Right atrium auricular region (tissue), 2 donors: Measurements from ENCODE around the gene GAB2. TPM values are rescaled to one million over a fixed set of nuclear protein-coding genes. Genes with fewer than 3 reads are reported as not detected.
A peak's percentile ranks its signal among the peaks of the same experiment; 100 is the strongest.

Experiments used
- DNase-seq: peaks from one replicate; pipeline ENCODE4 v3.0.0-alpha.2; 2019; ENCODE audit warnings: low spot score
- H3K27ac ChIP-seq, 2 donors: fragments of 200-600 bp; sonication (generic); 1 replicate in 1 of 2; 2 replicates in 1 of 2; pipeline ENCODE4 v1.5.1; 2016 to 2019
- H3K27me3 ChIP-seq, 2 donors: fragments of 200-600 bp; sonication (generic); one replicate each; pipeline versions ENCODE4 v1.5.1 to v1.6.0; 2017 to 2019
- H3K36me3 ChIP-seq: fragments of 200-600 bp; sonication (generic); one replicate; pipeline ENCODE4 v1.5.1; 2016
- H3K4me1 ChIP-seq, 2 donors: fragments of 200-600 bp; sonication (generic); one replicate each; pipeline versions ENCODE4 v1.5.1 to v1.6.0; 2017 to 2019
- H3K4me3 ChIP-seq, 2 donors: fragments of 200-600 bp; sonication (generic); 1 replicate in 1 of 2; 2 replicates in 1 of 2; pipeline ENCODE4 v1.5.1; 2017 to 2019; ENCODE audit warnings: mild to moderate bottlenecking in 1 of 2, moderate library complexity in 1 of 2
- H3K9me3 ChIP-seq, 2 donors: fragments of 200-600 bp; sonication (generic); one replicate each; pipeline ENCODE4 v1.5.1; 2019
- CTCF ChIP-seq, 2 donors: fragments of 200-600 bp; sonication (generic); IDR thresholded peaks; one replicate each; pipeline ENCODE4 v1.5.1; 2019; ENCODE audit warnings: antibody characterized with exemption in 2 of 2
- total RNA-seq, 2 donors: library from RNA; depleted of rRNA; stranded (reverse); fragments of >200 nt; gene quantifications; one replicate each; pipeline ENCODE4 v1.1.0, GENCODE V29; 2016

The GAB2 gene
- total RNA-seq, 2 donors from 2014 or later: 22.0 to 33.7 TPM

- peak; percentile 16 to 71 for TF ChIP-seq CTCF (IDR thresholded peaks at IDR 0.05)
- peak; percentile 56 for DNase-seq
- Histone ChIP-seq H3K4me1 (peaks cover 0 to 27% of the 10 kb centered on the region in 2 donors), H3K27me3 (no peaks in the 10 kb centered on the region), H3K9me3 (no peaks in the 10 kb centered on the region), H3K27ac (no peak overlapping the region), H3K4me3 (no peak overlapping the region), H3K36me3 (peaks cover 31% of the 10 kb centered on the region)
These were observed 189.2 kb downstream of the GAB2 start for GRCh38 chr11:78228467-78228866.

GRCh38 chr11:78227921-78228320, 189.7 kb downstream of the GAB2 start:
- DNase-seq: peak; percentile 16
- Histone ChIP-seq H3K4me3 (no peak overlapping the region), H3K9me3 (no peaks in the 10 kb centered on the region), H3K36me3 (peaks cover 36% of the 10 kb centered on the region), H3K27ac (no peak overlapping the region), H3K4me1 (peaks cover 0 to 27% of the 10 kb centered on the region in 2 donors), H3K27me3 (no peaks in the 10 kb centered on the region)
- no peak for TF ChIP-seq CTCF (IDR thresholded peaks at IDR 0.05)

- Histone ChIP-seq H3K27ac (no peak overlapping the region), H3K9me3 (no peaks in the 10 kb centered on the region), H3K4me3 (no peak overlapping the region), H3K4me1 (peaks cover 0 to 20% of the 10 kb centered on the region in 2 donors), H3K27me3 (no peaks in the 10 kb centered on the region), H3K36me3 (peaks cover 41% of the 10 kb centered on the region)
- DNase-seq: peak; percentile 52
- no peak for TF ChIP-seq CTCF (IDR thresholded peaks at IDR 0.05)
These were observed 190.6 kb downstream of the GAB2 start for GRCh38 chr11:78226684-78227680.

- H3K9me3 ChIP-seq: no peaks in the 10 kb centered on the region
- peaks cover 0 to 1% of the 10 kb centered on the region in 2 donors for H3K4me1 ChIP-seq
- H3K36me3 ChIP-seq: peaks cover 59% of the 10 kb centered on the region
- no peak overlapping the region for H3K4me3 ChIP-seq
- H3K27ac ChIP-seq: no peak overlapping the region
- no peak for TF ChIP-seq CTCF (IDR thresholded peaks at IDR 0.05)
- no peaks in the 10 kb centered on the region for H3K27me3 ChIP-seq
- DNase-seq: peak; percentile 43
These were observed 192.7 kb downstream of the GAB2 start for GRCh38 chr11:78224906-78225420.

GRCh38 chr11:78224506-78224905, 193.1 kb downstream of the GAB2 start:
- DNase-seq: no peak
- Histone ChIP-seq H3K27me3 (no peaks in the 10 kb centered on the region), H3K9me3 (no peaks in the 10 kb centered on the region), H3K4me3 (no peak overlapping the region), H3K27ac (no peak overlapping the region), H3K4me1 (no peaks in the 10 kb centered on the region), H3K36me3 (peaks cover 63% of the 10 kb centered on the region)
- no peak for TF ChIP-seq CTCF (IDR thresholded peaks at IDR 0.05)
